K562 (cell line): ENCODE data around the gene IFI16. TPM values are rescaled to one million over a fixed set of nuclear protein-coding genes. Genes with fewer than 3 reads are reported as not detected.
A peak's percentile ranks its signal among the peaks of the same experiment; 100 is the strongest.

Experiments
- ATAC-seq: fragments of 200-7000 bp; cut with Tn5 transposase; 3 replicates; pipeline ENCODE4 v1.9.1; 2020; ENCODE audit warnings: moderate library complexity
- BruUV-seq: library from RNA; stranded (reverse); fragments of 400-500 nt; replicated peaks from 2 replicates; lab custom pipeline; 2021; lab: Mats Ljungman, UMichigan
- CTCF ChIA-PET: fragments of 300-600 bp; formaldehyde crosslinking; extraction: SDS; loops from one replicate; lab custom pipeline; 2021; ENCODE audit warnings: low intra/inter-chr PET ratio; lab: Yijun Ruan, JAX
- POLR2A ChIA-PET: fragments of 300-600, 350-650 bp; sonication (Branson Sonifier 250); formaldehyde crosslinking; extraction: SDS; loops from one replicate; lab custom pipeline; 2021; ENCODE audit warnings: antibody characterized with exemption, inconsistent platforms; lab: Yijun Ruan, JAX
- DNase-seq, 4 experiments: peaks; one replicate each; pipeline versions ENCODE4 v3.0.0 to v3.0.0-alpha.2; 2011 to 2018; ENCODE audit warnings: low spot score in 3 of 4, mixed read lengths in 3 of 4; ENCODE audit errors: extremely low read depth in 1 of 4
- FAIRE-seq: peaks from 2 replicates; lab custom pipeline; 2011; peaks lifted over from hg19 to GRCh38; lab: Jason Lieb, UNC
- H2AFZ ChIP-seq: 2 replicates; pipeline ENCODE4 v1.6.0; 2011; ENCODE audit warnings: low read depth, low read length, control low read depth, inconsistent platforms
- H3K27ac ChIP-seq: fragments of 200-600 bp; 3 replicates; pipeline ENCODE4 v1.8.0; 2011; ENCODE audit warnings: low read depth, mild to moderate bottlenecking, control low read depth, inconsistent platforms, low read length, moderate library complexity, mixed read lengths; ENCODE audit errors: extremely low read depth
- H3K27me3 ChIP-seq, 2 experiments: fragments of 300-600 bp in 1 of 2; 2 replicates in 1 of 2; 3 replicates in 1 of 2; pipeline versions ENCODE4 v1.6.0 to v1.8.0; 2011; ENCODE audit warnings: inconsistent platforms in 2 of 2, low read length in 2 of 2, mild to moderate bottlenecking in 1 of 2, mixed read lengths in 1 of 2, moderate library complexity in 1 of 2; ENCODE audit not compliant: control insufficient read depth in 2 of 2, insufficient read depth in 2 of 2
- H3K36me3 ChIP-seq: fragments of 300-600 bp; 3 replicates; pipeline ENCODE4 v1.8.0; 2011; ENCODE audit warnings: mild to moderate bottlenecking, low read length, inconsistent platforms; ENCODE audit not compliant: control insufficient read depth, insufficient read depth
- H3K4me1 ChIP-seq, 2 experiments: fragments of 200-600 bp in 1 of 2; replicated peaks in 1 of 2; 2 replicates in 1 of 2; 3 replicates in 1 of 2; pipeline versions ENCODE4 v1.5.1 to v1.8.0; 2011; ENCODE audit warnings: inconsistent platforms in 2 of 2, low read length in 2 of 2, mild to moderate bottlenecking in 1 of 2, mixed read lengths in 1 of 2, moderate library complexity in 1 of 2; ENCODE audit not compliant: control insufficient read depth in 2 of 2, insufficient read depth in 2 of 2
- H3K4me2 ChIP-seq: 2 replicates; pipeline ENCODE4 v1.6.1; 2011; ENCODE audit warnings: low read length, control low read depth, inconsistent platforms, mixed read lengths; ENCODE audit not compliant: insufficient read depth
- H3K4me3 ChIP-seq: fragments of 200-600 bp; sonication (generic), shearing (Covaris generic); 2 replicates; pipeline ENCODE4 v1.5.1; 2016; ENCODE audit warnings: control low read depth, inconsistent platforms
- H3K79me2 ChIP-seq: fragments of 200-600 bp; 3 replicates; pipeline ENCODE4 v1.8.0; 2011; ENCODE audit warnings: low read length, inconsistent platforms; ENCODE audit not compliant: control insufficient read depth, insufficient read depth
- H3K9ac ChIP-seq, 2 experiments: 2 replicates each; pipeline versions ENCODE4 v1.6.0 to v1.6.1; 2011; ENCODE audit warnings: low read depth in 2 of 2, low read length in 2 of 2, control low read depth in 1 of 2, inconsistent platforms in 1 of 2, mild to moderate bottlenecking in 1 of 2, mixed read lengths in 1 of 2; ENCODE audit not compliant: insufficient read depth in 1 of 2
- H3K9me1 ChIP-seq: one replicate; pipeline ENCODE4 v1.6.0; 2011; ENCODE audit warnings: inconsistent platforms, mild to moderate bottlenecking, low read length, moderate library complexity; ENCODE audit not compliant: control insufficient read depth, insufficient read depth
- H3K9me3 ChIP-seq: replicated peaks from 2 replicates; pipeline ENCODE4 v1.5.1; 2011; ENCODE audit warnings: low read depth, low read length, inconsistent platforms; ENCODE audit not compliant: control insufficient read depth, insufficient read depth
- H4K20me1 ChIP-seq: replicated peaks from 2 replicates; pipeline ENCODE4 v1.6.1; 2011; ENCODE audit warnings: low read length, inconsistent platforms, mixed read lengths; ENCODE audit not compliant: control insufficient read depth, insufficient read depth
- GTF2E2 ChIP-seq: fragments of 200-800 bp; sonication (Bioruptor generic); IDR thresholded peaks from 2 replicates; pipeline ENCODE4 v1.6.1; 2016; ENCODE audit warnings: missing genetic modification characterization, missing compliant biosample characterization
- KAT7 ChIP-seq: sonication (generic); formaldehyde crosslinking; IDR thresholded peaks from 2 replicates; pipeline ENCODE4 v1.8.0; 2022; ENCODE audit warnings: missing genetic modification reagents, mild to moderate bottlenecking, borderline replicate concordance
- ZNF217 ChIP-seq: sonication (generic); formaldehyde crosslinking; IDR thresholded peaks from 2 replicates; pipeline ENCODE4 v1.8.0; 2022; ENCODE audit warnings: mild to moderate bottlenecking, missing genetic modification reagents
- WGBS: fragments of 100-300 bp; shearing (Covaris generic); methylation state at CpG from one replicate; pipeline ENCODE4 v1.1.6; 2016; ENCODE audit warnings: low coverage, mixed read lengths; ENCODE audit not compliant: insufficient coverage; ENCODE audit errors: missing lambda C conversion rate; 5-methylcytosine and 5-hydroxymethylcytosine counted together
- in situ Hi-C: fragments of 300-500 bp; cut with MboI; formaldehyde crosslinking; loops from 4 replicates; pipeline ENCODE4 v1.15.0; 2018; ENCODE audit warnings: inconsistent platforms, mixed read lengths
- intact Hi-C: fragments of 100-400 bp; cut with micrococcal nuclease; formaldehyde crosslinking; loops from 2 replicates; pipeline ENCODE4 v1.14.2; 2022
- polyA plus RNA-seq, 8 experiments: library from polyadenylated mRNA; depleted of rRNA in 4 of 8; stranded (reverse) in 5 of 8; unstranded in 3 of 8; fragments of >200 nt; fragmentation: Nextera tagmentation in 2 of 8; fragmentation: Illumina TruSeq in 1 of 8; extraction: Ambion mirVana in 2 of 8; extraction: Trizol in 1 of 8; gene quantifications; 2 replicates each; pipeline versions ENCODE4 v1.2.1 to v1.2.3, GENCODE V29; 2011 to 2014; ENCODE audit warnings: inconsistent platforms in 1 of 8, missing spikeins in 1 of 8
- total RNA-seq, 7 experiments: library from RNA; depleted of rRNA in 6 of 7; stranded (reverse); fragments of >200 nt in 6 of 7; fragmentation: Illumina TruSeq in 2 of 7; extraction: Trizol in 2 of 7; gene quantifications; 2 replicates each; pipeline versions ENCODE4 v1.2.1 to v1.2.3, GENCODE V29; 2011 to 2021; ENCODE audit warnings: low replicate concordance in 1 of 7
- TF ChIP-seq, protein P1 (sequence below): fragments of 200-800 bp; sonication (Bioruptor generic); IDR thresholded peaks from 2 replicates; pipeline ENCODE4 v1.6.1; 2016; ENCODE audit warnings: missing genetic modification characterization, missing compliant biosample characterization
- TF ChIP-seq, protein P2 (sequence below): fragments of 450-650 bp; IDR thresholded peaks from 2 replicates; pipeline ENCODE4 v1.7.1; 2018; ENCODE audit warnings: mild to moderate bottlenecking, low read depth; ENCODE audit not compliant: partially characterized antibody

IFI16 gene
- total and polyA plus RNA-seq, 9 of the 15 experiments (the other 6 are each of a cell fraction or from before 2014, with no cell fraction given), result 0.70 to 2.8 (median 1.6) TPM

DNA sequence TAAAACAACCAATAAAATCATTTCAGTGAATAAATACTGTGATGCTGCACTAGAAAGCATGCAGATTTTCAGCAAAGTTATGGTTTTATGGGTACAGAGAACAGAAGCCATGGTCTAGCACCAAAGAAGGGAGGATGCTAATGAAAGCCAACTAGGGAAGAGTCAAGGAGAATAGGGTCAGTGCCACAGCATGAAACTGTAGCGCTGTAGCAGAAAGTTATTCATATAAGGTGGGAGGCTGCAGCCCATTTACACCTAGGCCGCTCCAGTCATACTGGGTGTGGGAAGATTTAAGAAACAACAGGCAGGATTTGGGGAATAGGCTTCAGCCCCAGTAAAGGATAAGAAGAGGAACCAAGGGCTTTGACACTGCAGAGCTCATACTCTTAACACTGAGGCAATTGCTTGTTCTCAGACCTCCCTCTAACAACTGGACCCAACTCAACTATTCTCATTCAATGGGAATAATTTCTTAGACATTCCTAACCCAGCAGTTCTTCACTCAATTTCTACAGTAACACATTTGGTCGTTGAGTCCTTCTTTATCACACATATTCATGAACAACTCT lies 4.4 kb downstream of the IFI16 start:
- Histone ChIP-seq H3K9me1 (no peaks in the 10 kb centered on the region), H2AFZ (no peak overlapping the region), H3K27ac (no peak overlapping the region), H3K4me1 (no peaks in the 10 kb centered on the region; a peak in 2 of 5 replicates), H3K27me3 (no peaks in the 10 kb centered on the region), H4K20me1 (no peaks in the 10 kb centered on the region), H3K79me2 (no peaks in the 10 kb centered on the region), H3K36me3 (no peaks in the 10 kb centered on the region), H3K4me3 (no peak overlapping the region), H3K4me2 (no peak overlapping the region), H3K9me3 (no peaks in the 10 kb centered on the region; the same call in 1 of the 2 replicates), H3K9ac (no peak overlapping the region)
- TF ChIP-seq ZNF217 (CRISPR knock-in tag) (no peak), GTF2E2 (tag) (0 out of 2 replicates have a peak, but pooled peaks have one; percentile 21)
- ATAC-seq, result no peak
- CTCF ChIA-PET, result no interaction called here
- 39% methylated on average over 3 of the region's 3 CpGs for WGBS
- in situ Hi-C loops, result no loop called here
- no peak for DNase-seq
- POLR2A ChIA-PET, result no interaction called here
- FAIRE-seq, result no peak
- no TSS peak for BruUV-seq
- intact Hi-C loops, result no loop called here

DNA sequence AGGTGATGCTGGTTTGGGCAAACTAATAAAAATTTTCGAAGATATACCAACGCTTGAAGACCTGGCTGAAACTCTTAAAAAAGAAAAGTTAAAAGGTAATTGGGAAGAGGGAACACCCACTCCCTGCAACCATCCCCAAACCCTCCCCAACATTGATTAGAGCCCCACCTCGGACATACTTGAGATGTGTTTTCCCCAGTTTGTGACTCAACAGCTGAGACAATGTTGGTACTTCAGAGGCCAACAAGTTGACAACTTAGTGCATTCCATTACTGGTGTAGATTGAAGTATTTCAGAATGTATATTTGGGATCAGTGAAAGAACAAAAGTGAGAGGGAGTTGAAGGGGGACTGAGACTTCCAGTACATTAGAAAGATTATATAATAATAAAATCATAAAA lies 5.1 kb downstream of the IFI16 start:
- no peak overlapping the region for H3K9ac ChIP-seq
- ChIA-PET CTCF (no interaction called here), POLR2A (no interaction called here)
- WGBS, result 24% methylated on average over 3 of the region's 3 CpGs
- BruUV-seq, result no TSS peak
- no peak overlapping the region for H3K27ac ChIP-seq
- H2AFZ ChIP-seq, result no peak overlapping the region
- H3K4me1 ChIP-seq, result no peaks in the 10 kb centered on the region; a peak in 2 of 5 replicates
- no peaks in the 10 kb centered on the region for H3K27me3 ChIP-seq
- FAIRE-seq (no peak), ATAC-seq (no peak), DNase-seq (no peak)
- no peak overlapping the region for H3K4me3 ChIP-seq
- H3K79me2 ChIP-seq, result no peaks in the 10 kb centered on the region
- intact Hi-C loops, result no loop called here
- no peaks in the 10 kb centered on the region for H3K9me1 ChIP-seq
- no peak overlapping the region for H3K4me2 ChIP-seq
- no peaks in the 10 kb centered on the region for H3K36me3 ChIP-seq
- in situ Hi-C loops, result no loop called here
- no peaks in the 10 kb centered on the region for H4K20me1 ChIP-seq
- no peaks in the 10 kb centered on the region; the same call in 1 of the 2 replicates for H3K9me3 ChIP-seq
- no peak for TF ChIP-seq KAT7 (CRISPR knock-in tag)
- TF ChIP-seq, protein P1, sequence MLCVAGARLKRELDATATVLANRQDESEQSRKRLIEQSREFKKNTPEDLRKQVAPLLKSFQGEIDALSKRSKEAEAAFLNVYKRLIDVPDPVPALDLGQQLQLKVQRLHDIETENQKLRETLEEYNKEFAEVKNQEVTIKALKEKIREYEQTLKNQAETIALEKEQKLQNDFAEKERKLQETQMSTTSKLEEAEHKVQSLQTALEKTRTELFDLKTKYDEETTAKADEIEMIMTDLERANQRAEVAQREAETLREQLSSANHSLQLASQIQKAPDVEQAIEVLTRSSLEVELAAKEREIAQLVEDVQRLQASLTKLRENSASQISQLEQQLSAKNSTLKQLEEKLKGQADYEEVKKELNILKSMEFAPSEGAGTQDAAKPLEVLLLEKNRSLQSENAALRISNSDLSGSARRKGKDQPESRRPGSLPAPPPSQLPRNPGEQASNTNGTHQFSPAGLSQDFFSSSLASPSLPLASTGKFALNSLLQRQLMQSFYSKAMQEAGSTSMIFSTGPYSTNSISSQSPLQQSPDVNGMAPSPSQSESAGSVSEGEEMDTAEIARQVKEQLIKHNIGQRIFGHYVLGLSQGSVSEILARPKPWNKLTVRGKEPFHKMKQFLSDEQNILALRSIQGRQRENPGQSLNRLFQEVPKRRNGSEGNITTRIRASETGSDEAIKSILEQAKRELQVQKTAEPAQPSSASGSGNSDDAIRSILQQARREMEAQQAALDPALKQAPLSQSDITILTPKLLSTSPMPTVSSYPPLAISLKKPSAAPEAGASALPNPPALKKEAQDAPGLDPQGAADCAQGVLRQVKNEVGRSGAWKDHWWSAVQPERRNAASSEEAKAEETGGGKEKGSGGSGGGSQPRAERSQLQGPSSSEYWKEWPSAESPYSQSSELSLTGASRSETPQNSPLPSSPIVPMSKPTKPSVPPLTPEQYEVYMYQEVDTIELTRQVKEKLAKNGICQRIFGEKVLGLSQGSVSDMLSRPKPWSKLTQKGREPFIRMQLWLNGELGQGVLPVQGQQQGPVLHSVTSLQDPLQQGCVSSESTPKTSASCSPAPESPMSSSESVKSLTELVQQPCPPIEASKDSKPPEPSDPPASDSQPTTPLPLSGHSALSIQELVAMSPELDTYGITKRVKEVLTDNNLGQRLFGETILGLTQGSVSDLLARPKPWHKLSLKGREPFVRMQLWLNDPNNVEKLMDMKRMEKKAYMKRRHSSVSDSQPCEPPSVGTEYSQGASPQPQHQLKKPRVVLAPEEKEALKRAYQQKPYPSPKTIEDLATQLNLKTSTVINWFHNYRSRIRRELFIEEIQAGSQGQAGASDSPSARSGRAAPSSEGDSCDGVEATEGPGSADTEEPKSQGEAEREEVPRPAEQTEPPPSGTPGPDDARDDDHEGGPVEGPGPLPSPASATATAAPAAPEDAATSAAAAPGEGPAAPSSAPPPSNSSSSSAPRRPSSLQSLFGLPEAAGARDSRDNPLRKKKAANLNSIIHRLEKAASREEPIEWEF (CRISPR knock-in tag), result peak; percentile 10; the same call in 1 of the 2 replicates
- TF ChIP-seq, protein P2, sequence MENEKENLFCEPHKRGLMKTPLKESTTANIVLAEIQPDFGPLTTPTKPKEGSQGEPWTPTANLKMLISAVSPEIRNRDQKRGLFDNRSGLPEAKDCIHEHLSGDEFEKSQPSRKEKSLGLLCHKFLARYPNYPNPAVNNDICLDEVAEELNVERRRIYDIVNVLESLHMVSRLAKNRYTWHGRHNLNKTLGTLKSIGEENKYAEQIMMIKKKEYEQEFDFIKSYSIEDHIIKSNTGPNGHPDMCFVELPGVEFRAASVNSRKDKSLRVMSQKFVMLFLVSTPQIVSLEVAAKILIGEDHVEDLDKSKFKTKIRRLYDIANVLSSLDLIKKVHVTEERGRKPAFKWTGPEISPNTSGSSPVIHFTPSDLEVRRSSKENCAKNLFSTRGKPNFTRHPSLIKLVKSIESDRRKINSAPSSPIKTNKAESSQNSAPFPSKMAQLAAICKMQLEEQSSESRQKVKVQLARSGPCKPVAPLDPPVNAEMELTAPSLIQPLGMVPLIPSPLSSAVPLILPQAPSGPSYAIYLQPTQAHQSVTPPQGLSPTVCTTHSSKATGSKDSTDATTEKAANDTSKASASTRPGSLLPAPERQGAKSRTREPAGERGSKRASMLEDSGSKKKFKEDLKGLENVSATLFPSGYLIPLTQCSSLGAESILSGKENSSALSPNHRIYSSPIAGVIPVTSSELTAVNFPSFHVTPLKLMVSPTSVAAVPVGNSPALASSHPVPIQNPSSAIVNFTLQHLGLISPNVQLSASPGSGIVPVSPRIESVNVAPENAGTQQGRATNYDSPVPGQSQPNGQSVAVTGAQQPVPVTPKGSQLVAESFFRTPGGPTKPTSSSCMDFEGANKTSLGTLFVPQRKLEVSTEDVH, result no peak
